ENCODE results near the gene SYCE3.

DNA sequence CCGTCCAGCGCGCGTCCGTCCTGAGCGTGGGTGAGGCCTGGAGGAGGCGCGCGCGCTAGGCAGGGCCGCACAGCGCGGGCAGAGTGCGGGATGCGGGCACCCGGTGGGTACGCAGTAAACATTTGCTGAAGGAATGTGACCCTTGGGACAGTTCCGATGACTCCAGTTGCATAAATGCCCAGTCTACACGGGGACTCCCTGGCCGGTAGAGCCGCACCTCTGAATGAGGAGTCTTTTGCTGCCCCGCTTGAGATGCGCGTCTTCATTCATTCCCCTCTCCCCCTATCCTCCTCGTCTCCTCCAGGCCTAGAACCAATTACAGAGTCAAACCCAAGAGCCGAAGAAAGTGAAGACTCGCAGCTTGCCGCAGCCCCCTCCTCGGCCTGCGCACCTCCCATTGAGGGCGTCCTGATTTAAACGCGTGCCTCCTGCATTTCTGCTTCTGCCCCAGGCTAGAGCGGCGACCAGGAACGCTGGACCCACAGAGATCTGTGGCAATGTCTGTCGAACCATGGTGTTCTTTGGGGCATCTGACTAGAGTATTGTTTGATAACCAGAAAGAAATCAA, 20.7 kb upstream of the SYCE3 start:
- no peak for TF ChIP-seq EZH2phosphoT487 (IDR thresholded peaks at IDR 0.05; ENCODE audit: low read length)
- TF ChIP-seq, protein P1, sequence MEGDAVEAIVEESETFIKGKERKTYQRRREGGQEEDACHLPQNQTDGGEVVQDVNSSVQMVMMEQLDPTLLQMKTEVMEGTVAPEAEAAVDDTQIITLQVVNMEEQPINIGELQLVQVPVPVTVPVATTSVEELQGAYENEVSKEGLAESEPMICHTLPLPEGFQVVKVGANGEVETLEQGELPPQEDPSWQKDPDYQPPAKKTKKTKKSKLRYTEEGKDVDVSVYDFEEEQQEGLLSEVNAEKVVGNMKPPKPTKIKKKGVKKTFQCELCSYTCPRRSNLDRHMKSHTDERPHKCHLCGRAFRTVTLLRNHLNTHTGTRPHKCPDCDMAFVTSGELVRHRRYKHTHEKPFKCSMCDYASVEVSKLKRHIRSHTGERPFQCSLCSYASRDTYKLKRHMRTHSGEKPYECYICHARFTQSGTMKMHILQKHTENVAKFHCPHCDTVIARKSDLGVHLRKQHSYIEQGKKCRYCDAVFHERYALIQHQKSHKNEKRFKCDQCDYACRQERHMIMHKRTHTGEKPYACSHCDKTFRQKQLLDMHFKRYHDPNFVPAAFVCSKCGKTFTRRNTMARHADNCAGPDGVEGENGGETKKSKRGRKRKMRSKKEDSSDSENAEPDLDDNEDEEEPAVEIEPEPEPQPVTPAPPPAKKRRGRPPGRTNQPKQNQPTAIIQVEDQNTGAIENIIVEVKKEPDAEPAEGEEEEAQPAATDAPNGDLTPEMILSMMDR (IDR thresholded peaks at IDR 0.05; ENCODE audit: low read length), result peak; percentile 27

All from MM.1S (cell line).